ENCODE measurements around the gene MPZL3.

The MPZL3 gene

GRCh38 chr11:118233377-118233776 is 18.8 kb downstream of the MPZL3 start:
- DNase-seq (ENCODE audit: insufficient read length, low spot score), result no peak

GRCh38 chr11:118232659-118233058 is 19.5 kb downstream of the MPZL3 start:
- FAIRE-seq (no peak), DNase-seq (ENCODE audit: insufficient read length, low spot score) (no peak)

More at GRCh38 chr11:118233377-118233776, 18.8 kb downstream of the MPZL3 start:
- FAIRE-seq, result no peak

- FAIRE-seq (no peak), DNase-seq (ENCODE audit: insufficient read length, low spot score) (no peak)
Observed at GRCh38 chr11:118231461-118231860, 20.7 kb downstream of the MPZL3 start.

GRCh38 chr11:118230088-118230487 is 22.1 kb downstream of the MPZL3 start:
- DNase-seq (ENCODE audit: insufficient read length, low spot score), result no peak
- no peak for FAIRE-seq

- DNase-seq (ENCODE audit: insufficient read length, low spot score), result no peak
- FAIRE-seq, result no peak
Observed at GRCh38 chr11:118229274-118229847, 22.8 kb downstream of the MPZL3 start.

- no peak for DNase-seq (ENCODE audit: insufficient read length, low spot score)
- FAIRE-seq, result peak; percentile 95
Observed at GRCh38 chr11:118227865-118228785, 24.0 kb downstream of the MPZL3 start.

GRCh38 chr11:118226781-118227180 is 25.4 kb downstream of the MPZL3 start:
- DNase-seq (ENCODE audit: insufficient read length, low spot score) (no peak), FAIRE-seq (peak; percentile 80)

GRCh38 chr11:118226296-118226695 is 25.9 kb downstream of the MPZL3 start:
- FAIRE-seq, result peak; percentile 44
- DNase-seq (ENCODE audit: insufficient read length, low spot score), result no peak

GRCh38 chr11:118224511-118225188 is 27.5 kb downstream of the MPZL3 start, which contains the start of gene JAML:
Gene JAML, minus strand, starts transcription at chr11:118225011. Its CDS starts 10,145 bp downstream, at chr11:118214866.
- DNase-seq (ENCODE audit: insufficient read length, low spot score), result no peak
- FAIRE-seq, result peak; percentile 91

- FAIRE-seq, result peak; percentile 84
Observed at GRCh38 chr11:118223992-118224391, 28.2 kb downstream of the MPZL3 start.

GRCh38 chr11:118223570-118223969 is 28.6 kb downstream of the MPZL3 start:
- no peak for FAIRE-seq
- no peak for DNase-seq (ENCODE audit: insufficient read length, low spot score)

More at GRCh38 chr11:118223992-118224391, 28.2 kb downstream of the MPZL3 start:
- DNase-seq (ENCODE audit: insufficient read length, low spot score), result no peak

GRCh38 chr11:118222437-118222836 is 29.7 kb downstream of the MPZL3 start:
- FAIRE-seq, result no peak
- no peak for DNase-seq (ENCODE audit: insufficient read length, low spot score)

- FAIRE-seq (no peak), DNase-seq (ENCODE audit: insufficient read length, low spot score) (no peak)
Observed at GRCh38 chr11:118221419-118221818, 30.7 kb downstream of the MPZL3 start.

- DNase-seq (ENCODE audit: insufficient read length, low spot score) (no peak), FAIRE-seq (peak; percentile 75)
Observed at GRCh38 chr11:118219732-118220131, 32.4 kb downstream of the MPZL3 start.

- FAIRE-seq, result no peak
Observed at GRCh38 chr11:118219244-118219643, 32.9 kb downstream of the MPZL3 start.

GRCh38 chr11:118217575-118217974 is 34.6 kb downstream of the MPZL3 start:
- peak; percentile 14 for FAIRE-seq

More at GRCh38 chr11:118219244-118219643, 32.9 kb downstream of the MPZL3 start:
- no peak for DNase-seq (ENCODE audit: insufficient read length, low spot score)

GRCh38 chr11:118216621-118217481 is 35.3 kb downstream of the MPZL3 start:
- FAIRE-seq, result peak; percentile 94
- no peak for DNase-seq (ENCODE audit: insufficient read length, low spot score)

More at GRCh38 chr11:118217575-118217974, 34.6 kb downstream of the MPZL3 start:
- DNase-seq (ENCODE audit: insufficient read length, low spot score), result no peak

- FAIRE-seq, result peak; percentile 26
Observed at GRCh38 chr11:118215765-118216164, 36.4 kb downstream of the MPZL3 start.

GRCh38 chr11:118215262-118215661 is 36.9 kb downstream of the MPZL3 start:
- FAIRE-seq (peak; percentile 84), DNase-seq (ENCODE audit: insufficient read length, low spot score) (no peak)

More at GRCh38 chr11:118215765-118216164, 36.4 kb downstream of the MPZL3 start:
- DNase-seq (ENCODE audit: insufficient read length, low spot score), result no peak

All from GM19239 (cell line).